SK-N-SH (cell line): Measurements from ENCODE around the gene AXIN1.

ENCODE experiments used
- CTCF ChIP-seq: fragments of 200-600 bp; sonication (generic); IDR thresholded peaks from 2 replicates; pipeline ENCODE4 v1.6.1; 2017; ENCODE audit warnings: antibody characterized with exemption, mild to moderate bottlenecking, moderate library complexity
- IRF3 ChIP-seq: fragments of 150-350 bp; IDR thresholded peaks from 2 replicates; pipeline ENCODE4 v1.6.1; 2016; ENCODE audit warnings: mild to moderate bottlenecking, low read depth, low read length
- MEF2A ChIP-seq: IDR thresholded peaks from 2 replicates; pipeline ENCODE4 v1.4.0; 2012; ENCODE audit warnings: low read depth, borderline replicate concordance
- RCOR1 ChIP-seq: fragments of 150-350 bp; IDR thresholded peaks from 2 replicates; pipeline ENCODE4 v1.6.1; 2017; ENCODE audit warnings: antibody characterized with exemption, low read length
- SIN3A ChIP-seq: IDR thresholded peaks from 2 replicates; pipeline ENCODE4 v1.6.1; 2012; ENCODE audit warnings: low read depth, mild to moderate bottlenecking, low read length, moderate library complexity, borderline replicate concordance
- YY1 ChIP-seq: IDR thresholded peaks from 2 replicates; pipeline ENCODE4 v1.4.0; 2012; ENCODE audit warnings: low read depth, mild to moderate bottlenecking

- no peak for TF ChIP-seq SIN3A
- TF ChIP-seq RCOR1, result no peak
- TF ChIP-seq CTCF, result no peak
- no peak for TF ChIP-seq IRF3
- TF ChIP-seq MEF2A, result no peak
- no peak for TF ChIP-seq YY1
Measured at GRCh38 chr16:265002-265529, 87.5 kb downstream of the AXIN1 start.
